GM19043 (cell line): ENCODE results near the gene ZNF560.
"Not testable (repeated sequence)": the region's sequence is repeated elsewhere in the genome, so short reads cannot be mapped to it uniquely, and the experiment has no call there.

Experiments
- ATAC-seq: cut with Tn5 transposase; IDR thresholded peaks from one replicate; pipeline ENCODE4 v1.9.1; 2021; ENCODE audit warnings: low read depth; ENCODE audit not compliant: unreplicated experiment

ZNF560 gene

GRCh38 chr19:9498183-9498902 is at the start of gene ZNF560:
ZNF560 (minus strand) TSS chr19:9498616; CDS start chr19:9475313, 23,303 bp downstream.
- ATAC-seq = no peak

DNA sequence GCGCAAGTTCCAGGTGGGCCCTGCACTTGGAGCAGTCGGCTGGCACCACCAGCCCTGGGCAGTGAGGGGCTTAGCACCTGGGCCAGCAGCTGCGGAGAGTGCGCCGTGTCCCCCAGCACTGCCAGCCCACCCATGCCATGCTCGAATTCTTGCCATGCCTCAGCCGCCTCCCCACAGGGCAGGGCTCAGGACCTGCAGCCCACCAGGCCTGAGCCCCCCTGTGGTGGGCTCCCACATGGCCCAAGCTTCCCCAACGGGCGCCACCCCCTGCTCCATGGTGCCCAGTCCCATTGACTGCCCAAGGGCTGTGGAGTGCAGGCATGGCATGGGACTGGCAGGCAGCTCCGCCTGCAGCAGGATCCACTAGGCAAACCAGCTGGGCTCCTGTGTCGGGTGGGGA is 49.5 kb upstream of the ZNF560 start:
- ATAC-seq = no peak

GRCh38 chr19:9541281-9541680 is 42.9 kb upstream of the ZNF560 start:
- ATAC-seq = not testable (repeated sequence)

GRCh38 chr19:9539921-9540320 is 41.5 kb upstream of the ZNF560 start:
- not testable (repeated sequence) for ATAC-seq

GRCh38 chr19:9539201-9539600 is 40.8 kb upstream of the ZNF560 start:
- ATAC-seq = not testable (repeated sequence)

- ATAC-seq = no peak
Measured at GRCh38 chr19:9538183-9539058, 40.0 kb upstream of the ZNF560 start, which contains the start of gene ZNF426. ZNF426 (minus strand) TSS chr19:9538645; CDS start chr19:9536232, 2,413 bp downstream.

- no peak for ATAC-seq
Measured at GRCh38 chr19:9535934-9536333, 37.5 kb upstream of the ZNF560 start.

- no peak for ATAC-seq
Measured at GRCh38 chr19:9531933-9532332, 33.5 kb upstream of the ZNF560 start.

GRCh38 chr19:9528757-9529336 is 30.4 kb upstream of the ZNF560 start:
- ATAC-seq = no peak

DNA sequence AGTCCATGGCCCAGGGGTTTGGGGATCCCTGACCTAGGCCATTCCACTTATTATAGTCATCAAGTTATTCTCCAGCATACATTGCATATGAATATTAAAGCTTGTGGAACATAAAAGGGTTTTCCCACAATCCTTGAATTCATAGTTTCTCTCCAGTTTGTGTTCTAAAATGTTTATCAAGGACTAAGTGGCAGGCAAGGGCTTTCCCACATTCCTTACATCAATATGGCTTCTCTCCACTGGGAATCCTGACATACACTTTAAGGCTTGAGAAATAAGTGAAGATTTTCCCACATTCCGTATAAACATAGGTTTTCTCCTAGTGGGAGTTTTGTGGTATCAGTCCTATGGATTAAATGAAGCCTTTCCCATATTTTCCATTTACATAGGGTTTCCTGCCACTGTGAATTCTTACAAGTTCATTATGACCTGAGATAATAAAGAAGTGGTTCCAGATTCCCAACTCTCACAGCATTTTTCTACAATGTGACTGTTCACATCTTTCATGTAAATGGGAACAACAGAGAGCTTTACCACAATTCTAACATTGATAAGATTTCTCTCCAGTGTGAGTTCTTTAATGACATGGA is 25.6 kb upstream of the ZNF560 start:
- ATAC-seq = no peak

GRCh38 chr19:9507285-9507684 is 8.9 kb upstream of the ZNF560 start:
- ATAC-seq = no peak

DNA sequence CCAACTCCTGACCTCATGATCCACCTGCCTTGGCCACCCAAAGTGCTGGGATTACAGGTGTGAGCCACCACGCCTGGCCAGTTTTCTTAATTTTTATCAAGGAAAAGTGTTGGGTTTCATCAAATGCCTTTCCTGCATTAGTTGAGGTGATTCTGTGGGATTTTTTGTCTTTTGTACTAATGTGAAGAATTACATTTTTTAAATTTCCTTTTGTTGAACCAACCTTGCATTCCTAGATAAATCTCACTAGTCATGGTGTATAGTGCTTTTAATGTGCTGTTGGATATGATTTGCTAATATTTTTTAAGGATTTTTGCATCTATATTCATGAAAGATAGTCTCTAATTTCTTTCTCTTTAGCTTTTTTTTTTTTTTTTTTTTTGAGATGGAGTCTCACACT is 2.4 kb upstream of the ZNF560 start:
- no peak for ATAC-seq

DNA sequence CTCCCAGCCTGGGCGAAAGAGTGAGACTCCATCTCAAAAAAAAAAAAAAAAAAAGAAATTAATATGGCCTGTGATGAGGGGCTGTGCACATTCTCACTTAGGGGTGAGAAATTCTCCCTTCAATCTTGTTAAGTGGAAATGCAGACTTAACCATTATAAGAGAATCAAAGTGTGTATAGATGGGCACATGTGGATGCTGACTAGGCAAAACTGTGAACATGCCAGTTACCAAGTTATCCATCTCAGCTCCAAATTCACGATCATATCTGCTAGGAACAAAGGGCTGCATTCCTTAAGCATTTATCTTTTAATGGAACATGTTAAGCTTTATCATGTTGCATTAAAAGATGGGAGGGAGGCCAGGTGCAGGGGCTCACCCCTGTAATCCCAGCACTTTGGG is 4.3 kb downstream of the ZNF560 start:
- ATAC-seq = no peak

GRCh38 chr19:9487016-9487415 is 11.4 kb downstream of the ZNF560 start:
- no peak for ATAC-seq

- ATAC-seq = no peak
Measured at GRCh38 chr19:9485140-9485539, 13.3 kb downstream of the ZNF560 start.

DNA sequence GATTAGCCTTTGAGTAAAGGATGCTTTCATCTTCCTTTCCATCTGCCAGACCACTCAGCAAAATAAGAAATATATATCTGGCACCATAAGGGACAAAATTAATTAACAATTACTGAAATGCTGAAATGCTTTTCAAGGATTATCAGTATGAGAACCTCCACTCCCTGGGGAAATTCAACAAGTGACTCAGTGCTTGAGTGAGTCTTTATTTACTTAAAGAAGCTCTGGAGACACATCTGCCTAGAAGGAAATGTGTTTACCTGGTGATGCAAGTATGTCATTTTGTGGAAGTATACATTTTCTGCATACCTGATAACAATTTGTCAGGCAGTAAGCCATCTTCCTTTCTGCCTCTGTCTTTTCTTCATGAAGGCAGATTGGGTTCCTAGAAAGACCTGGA is 23.4 kb downstream of the ZNF560 start:
- no peak for ATAC-seq

DNA sequence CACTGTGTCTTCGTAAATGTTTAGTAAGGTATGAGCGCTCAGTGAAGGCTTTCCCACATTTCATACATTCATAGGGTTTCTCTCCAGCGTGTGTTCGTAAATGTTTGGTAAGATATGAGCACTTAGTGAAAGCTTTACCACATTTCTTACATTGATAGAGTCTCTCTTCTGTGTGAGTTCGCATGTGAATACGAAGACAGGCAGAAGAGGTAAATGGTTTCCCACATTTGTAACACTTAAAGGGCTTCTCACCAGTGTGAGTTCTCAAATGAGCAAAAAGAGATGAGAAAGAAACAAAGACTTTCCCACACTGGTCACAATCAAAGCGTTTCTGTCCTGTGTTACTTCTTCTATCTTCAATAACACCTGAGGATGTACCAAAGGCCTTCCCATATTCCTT is 31.3 kb downstream of the ZNF560 start:
- no peak for ATAC-seq

- ATAC-seq = no peak
Measured at GRCh38 chr19:9461938-9462337, 36.5 kb downstream of the ZNF560 start.

GRCh38 chr19:9456018-9456689 is 42.3 kb downstream of the ZNF560 start:
- no peak for ATAC-seq

DNA sequence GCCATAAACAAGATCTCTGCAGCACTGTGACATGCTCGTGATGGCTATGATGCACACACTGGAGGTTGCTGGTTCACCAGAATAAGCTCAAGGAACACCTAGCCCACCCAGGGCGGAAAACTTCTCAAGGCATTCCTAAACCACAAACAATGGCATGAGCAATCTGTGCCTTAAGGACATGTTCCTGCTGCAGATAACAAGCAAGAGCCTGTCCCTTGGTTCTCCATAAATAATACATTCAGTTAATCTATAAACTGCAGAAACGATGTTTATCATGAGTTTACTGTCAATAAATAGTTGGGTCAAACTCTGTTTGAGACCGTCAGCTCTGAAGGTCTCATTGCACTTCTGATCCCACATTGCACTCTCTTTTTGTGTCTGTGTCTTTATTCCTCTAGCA is 44.5 kb downstream of the ZNF560 start:
- no peak for ATAC-seq
